Umbilical cord (tissue), 2 donors: ENCODE measurements around the gene NPW. TPM values are rescaled to one million over a fixed set of nuclear protein-coding genes. Genes with fewer than 3 reads are reported as not detected.
"Not testable (repeated sequence)": the region's sequence is repeated elsewhere in the genome, so short reads cannot be mapped to it uniquely, and the experiment has no call there.

Experiments used
- DNase-seq: peaks from one replicate; pipeline ENCODE4 v3.0.0-alpha.2; 2015; ENCODE audit warnings: low spot score
- total RNA-seq: library from RNA; depleted of rRNA; stranded (reverse); fragments of >200 nt; gene quantifications from one replicate; pipeline ENCODE4 v1.2.3, GENCODE V29; 2014; ENCODE audit warnings: low replicate concordance; ENCODE audit not compliant: insufficient read depth

Gene NPW
- total RNA-seq, 1 donor from 2014 or later: not detected

GRCh38 chr16:2001456-2002355 lies 17.9 kb upstream of the NPW start:
- DNase-seq: no peak

GRCh38 chr16:2002406-2003230 lies 17.0 kb upstream of the NPW start:
- DNase-seq: no peak

- DNase-seq: no peak
Measured at GRCh38 chr16:2003231-2003826, 16.3 kb upstream of the NPW start.

GRCh38 chr16:2003827-2004641 lies 15.6 kb upstream of the NPW start:
- DNase-seq: peak; percentile 85

- no peak for DNase-seq
Measured at GRCh38 chr16:2004795-2005517, 14.6 kb upstream of the NPW start.

- DNase-seq: no peak
Measured at GRCh38 chr16:2005646-2006045, 13.9 kb upstream of the NPW start.

GRCh38 chr16:2006317-2006716 lies 13.3 kb upstream of the NPW start:
- DNase-seq: no peak

GRCh38 chr16:2007081-2007836 lies 12.3 kb upstream of the NPW start:
- DNase-seq: no peak

GRCh38 chr16:2008009-2008526 lies 11.5 kb upstream of the NPW start:
- DNase-seq: no peak

- DNase-seq: no peak
Measured at GRCh38 chr16:2008631-2009163, 10.9 kb upstream of the NPW start.

GRCh38 chr16:2009164-2009711 lies 10.3 kb upstream of the NPW start:
- DNase-seq: no peak

GRCh38 chr16:2009791-2010510 lies 9.6 kb upstream of the NPW start, which contains the start of gene ZNF598:
Gene ZNF598, minus strand, starts transcription at chr16:2009821.
- DNase-seq: peak; percentile 88

- DNase-seq: not testable (repeated sequence)
Measured at GRCh38 chr16:2011726-2012125, 7.9 kb upstream of the NPW start.

- DNase-seq: no peak
Measured at GRCh38 chr16:2013527-2013926, 6.1 kb upstream of the NPW start.

GRCh38 chr16:2015117-2015946 lies 4.3 kb upstream of the NPW start:
- DNase-seq: no peak

- no peak for DNase-seq
Measured at GRCh38 chr16:2015947-2016208, 3.7 kb upstream of the NPW start.

- no peak for DNase-seq
Measured at GRCh38 chr16:2016407-2016922, 3.1 kb upstream of the NPW start.
